ENCODE measurements around the gene CPA1.

CPA1 gene

DNA sequence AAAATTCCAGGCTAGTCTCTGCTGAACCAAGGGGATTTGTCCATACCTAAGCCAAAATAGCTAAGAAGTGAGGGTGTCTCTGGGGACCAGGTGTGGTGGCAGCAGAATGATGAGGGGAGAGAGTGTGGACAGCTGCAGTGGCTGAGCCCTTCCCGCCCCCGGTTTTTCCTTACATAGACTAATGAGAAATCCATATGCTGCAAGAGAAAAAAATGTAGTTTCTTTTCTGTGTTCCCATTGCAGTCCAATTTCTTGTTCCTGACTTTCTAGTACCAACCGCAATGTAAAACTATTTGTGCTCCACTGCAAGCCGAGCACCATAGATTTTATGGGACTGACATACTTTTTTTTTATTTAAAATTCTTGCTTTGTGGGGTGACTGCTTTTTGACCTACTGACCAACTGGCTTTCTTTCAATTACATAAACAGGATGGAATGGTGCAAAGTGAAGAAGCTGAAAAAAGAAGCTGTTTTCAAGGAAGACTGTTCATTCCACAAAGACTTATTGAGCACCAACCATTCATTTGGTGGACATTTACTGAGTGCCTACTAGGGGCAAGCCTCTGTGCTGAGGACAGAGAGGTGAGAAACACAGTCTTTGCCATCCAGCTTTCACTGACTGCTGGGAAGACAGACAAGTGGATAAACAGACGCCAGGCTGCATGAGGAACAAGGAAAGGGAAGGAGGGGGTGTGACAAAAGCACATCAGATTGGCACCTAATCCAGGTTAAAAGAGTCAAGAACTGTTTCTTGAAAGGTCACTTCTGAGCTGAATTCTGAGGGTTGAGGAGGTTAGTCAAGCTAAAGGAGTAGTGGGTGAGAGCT, 50.8 kb downstream of the CPA1 start:
- no peak for DNase-seq

DNA sequence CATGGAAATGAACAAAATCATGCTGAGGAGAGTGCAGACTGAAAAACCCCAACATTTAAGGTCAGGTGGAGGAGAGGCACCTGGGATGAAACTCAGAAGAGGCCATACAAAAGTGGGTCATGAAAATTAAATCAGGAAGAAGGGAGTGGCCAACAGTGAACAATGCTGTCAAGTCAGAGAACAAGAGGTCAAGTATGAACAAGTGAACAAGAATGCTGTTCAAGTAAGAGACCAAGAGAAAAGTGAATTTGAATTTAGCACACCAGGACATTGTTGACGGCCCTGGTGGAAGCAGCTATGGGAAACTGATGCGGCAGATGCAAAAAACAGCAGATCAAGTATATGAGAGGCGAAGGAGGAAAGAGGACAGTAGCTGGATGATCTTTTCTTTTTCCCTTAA, 52.6 kb downstream of the CPA1 start:
- DNase-seq, result no peak

DNA sequence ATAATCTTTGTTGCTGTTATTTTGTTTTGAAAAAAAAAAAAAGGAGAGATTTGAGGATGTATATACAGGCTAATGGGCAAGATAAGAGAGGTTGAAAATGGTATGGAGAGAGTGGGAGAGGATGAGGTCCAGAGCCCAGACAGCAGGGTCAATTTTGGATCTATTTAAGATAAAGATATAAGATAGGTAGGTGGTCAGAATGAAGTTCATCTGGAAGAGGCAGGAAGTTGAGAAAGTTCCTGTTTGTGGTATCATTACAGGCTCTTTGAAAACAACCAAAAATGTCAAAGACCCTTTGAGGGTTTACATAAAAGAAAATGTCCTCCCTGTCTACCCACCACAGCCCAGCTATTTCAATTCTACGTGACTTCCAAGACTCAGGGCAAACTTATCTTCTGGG, 53.0 kb downstream of the CPA1 start:
- no peak for DNase-seq

DNA sequence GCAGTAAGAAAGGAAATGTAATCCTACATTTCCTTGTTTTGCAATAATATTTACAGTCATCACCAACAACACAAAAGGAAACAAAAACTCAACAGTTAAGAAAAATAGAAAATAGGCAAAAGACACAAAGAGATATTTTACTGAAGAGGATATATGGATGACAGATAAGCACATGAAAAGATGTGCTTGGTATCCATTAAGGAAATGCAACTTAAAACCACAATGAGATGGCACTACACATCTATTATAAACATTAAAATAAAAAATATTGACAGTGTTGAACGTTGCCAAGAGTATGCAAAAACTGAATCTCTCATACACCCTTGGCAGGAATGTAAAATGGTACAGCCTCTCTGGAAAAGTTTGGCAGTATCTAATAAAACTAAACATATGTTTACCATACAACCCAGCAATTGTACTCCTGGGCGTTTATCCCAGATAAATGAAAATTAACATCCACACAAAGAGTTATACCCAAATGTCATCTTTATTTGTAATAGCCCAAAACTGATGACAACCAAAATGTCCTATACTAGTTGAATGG, 55.1 kb downstream of the CPA1 start:
- DNase-seq, result no peak

DNA sequence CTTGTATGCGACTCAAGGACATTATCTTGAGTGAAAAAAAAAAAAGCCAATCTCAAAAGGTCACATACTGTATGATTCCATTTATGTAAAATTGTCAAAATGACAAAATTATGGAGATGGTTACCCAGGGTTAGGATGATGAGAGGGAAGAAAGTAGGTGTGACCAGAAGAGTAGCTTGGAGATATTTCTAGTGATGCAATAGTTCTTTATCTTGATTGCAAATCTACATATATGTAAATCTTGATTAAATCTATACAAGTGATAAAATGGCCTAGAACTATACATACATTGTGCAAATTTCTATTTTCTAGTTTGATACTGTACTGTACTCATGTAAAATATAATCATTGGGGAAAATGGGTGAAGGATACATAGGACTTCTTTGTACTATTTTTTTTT, 56.0 kb downstream of the CPA1 start:
- DNase-seq, result no peak

Measured in activated naive CD4-positive, alpha-beta T cell (primary cell).